Measurements from ENCODE around the gene BACH2.

DNA sequence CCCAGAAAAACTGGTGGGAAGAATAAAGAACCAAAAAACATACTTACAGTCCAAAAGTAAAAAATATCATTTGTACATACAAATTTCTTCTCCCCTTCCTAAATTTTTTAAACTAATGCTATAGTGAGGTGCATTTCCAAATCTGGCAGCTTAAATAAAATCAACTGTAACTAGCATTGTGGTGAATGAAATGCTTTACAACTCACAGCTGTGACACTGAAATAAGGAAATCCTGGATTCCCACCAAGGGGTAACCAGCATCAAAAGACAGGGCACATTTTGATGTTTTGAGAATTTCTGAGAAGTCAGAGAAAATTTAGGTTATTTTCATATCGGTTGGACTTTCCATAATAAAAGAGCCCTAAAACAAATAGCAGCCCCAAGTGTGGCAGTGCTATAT, 27.3 kb downstream of the BACH2 start:
- TF ChIP-seq, protein P1, sequence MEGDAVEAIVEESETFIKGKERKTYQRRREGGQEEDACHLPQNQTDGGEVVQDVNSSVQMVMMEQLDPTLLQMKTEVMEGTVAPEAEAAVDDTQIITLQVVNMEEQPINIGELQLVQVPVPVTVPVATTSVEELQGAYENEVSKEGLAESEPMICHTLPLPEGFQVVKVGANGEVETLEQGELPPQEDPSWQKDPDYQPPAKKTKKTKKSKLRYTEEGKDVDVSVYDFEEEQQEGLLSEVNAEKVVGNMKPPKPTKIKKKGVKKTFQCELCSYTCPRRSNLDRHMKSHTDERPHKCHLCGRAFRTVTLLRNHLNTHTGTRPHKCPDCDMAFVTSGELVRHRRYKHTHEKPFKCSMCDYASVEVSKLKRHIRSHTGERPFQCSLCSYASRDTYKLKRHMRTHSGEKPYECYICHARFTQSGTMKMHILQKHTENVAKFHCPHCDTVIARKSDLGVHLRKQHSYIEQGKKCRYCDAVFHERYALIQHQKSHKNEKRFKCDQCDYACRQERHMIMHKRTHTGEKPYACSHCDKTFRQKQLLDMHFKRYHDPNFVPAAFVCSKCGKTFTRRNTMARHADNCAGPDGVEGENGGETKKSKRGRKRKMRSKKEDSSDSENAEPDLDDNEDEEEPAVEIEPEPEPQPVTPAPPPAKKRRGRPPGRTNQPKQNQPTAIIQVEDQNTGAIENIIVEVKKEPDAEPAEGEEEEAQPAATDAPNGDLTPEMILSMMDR (IDR thresholded peaks at IDR 0.05), result no peak
- TF ChIP-seq POLR2A (IDR thresholded peaks at IDR 0.05), result no peak
